Effector memory CD4-positive, alpha-beta T cell (primary cell): ENCODE data around the gene DLG1.
"Not testable (repeated sequence)": the region's sequence is repeated elsewhere in the genome, so short reads cannot be mapped to it uniquely, and the experiment has no call there.

ENCODE experiments used
- DNase-seq, 3 donors: peaks; one replicate each; pipeline ENCODE4 v3.0.0-alpha.2; 2020
- H3K27ac ChIP-seq: 2 replicates; pipeline ENCODE4 v1.7.0; 2013; ENCODE audit warnings: mild to moderate bottlenecking, low read length, moderate library complexity; ENCODE audit not compliant: insufficient read depth, poor library complexity, severe bottlenecking
- H3K27me3 ChIP-seq: replicated peaks from 2 replicates; pipeline ENCODE4 v1.7.0; 2013; ENCODE audit warnings: mild to moderate bottlenecking, low read length; ENCODE audit not compliant: insufficient read depth, control insufficient read depth, poor library complexity, severe bottlenecking
- H3K36me3 ChIP-seq: 2 replicates; pipeline ENCODE4 v1.7.0; 2013; ENCODE audit warnings: mild to moderate bottlenecking, low read length, moderate library complexity; ENCODE audit not compliant: control insufficient read depth, insufficient read depth
- H3K4me1 ChIP-seq: 2 replicates; pipeline ENCODE4 v1.7.0; 2013; ENCODE audit warnings: low read length, mild to moderate bottlenecking; ENCODE audit not compliant: control insufficient read depth, insufficient read depth, poor library complexity, severe bottlenecking
- H3K4me3 ChIP-seq: 2 replicates; pipeline ENCODE4 v1.7.0; 2013; ENCODE audit warnings: low read length, low read depth, mild to moderate bottlenecking; ENCODE audit not compliant: insufficient read depth, poor library complexity, severe bottlenecking
- H3K9me3 ChIP-seq: 2 replicates; pipeline ENCODE4 v1.7.0; 2013; ENCODE audit warnings: mild to moderate bottlenecking, low read length, moderate library complexity; ENCODE audit not compliant: control insufficient read depth

DLG1 gene

GRCh38 chr3:197034778-197035177 lies 263.6 kb downstream of the DLG1 start:
- H3K9me3 ChIP-seq, DNase-seq, H3K27me3 ChIP-seq, H3K27ac ChIP-seq, H3K4me3 ChIP-seq, H3K4me1 ChIP-seq, H3K36me3 ChIP-seq: not testable (repeated sequence)

GRCh38 chr3:197033764-197034163 lies 264.6 kb downstream of the DLG1 start:
- not testable (repeated sequence) for H3K4me3 ChIP-seq, H3K27me3 ChIP-seq, H3K36me3 ChIP-seq, H3K27ac ChIP-seq, H3K9me3 ChIP-seq, DNase-seq
- H3K4me1 ChIP-seq = peaks cover 11% of the 10 kb centered on the region

GRCh38 chr3:197031315-197032285 lies 266.8 kb downstream of the DLG1 start:
- Histone ChIP-seq H3K4me3 (no peak overlapping the region), H3K27ac (no peak overlapping the region), H3K4me1 (peaks cover 15% of the 10 kb centered on the region), H3K27me3 (no peaks in the 10 kb centered on the region), H3K9me3 (no peaks in the 10 kb centered on the region), H3K36me3 (no peaks in the 10 kb centered on the region)
- DNase-seq = no peak

GRCh38 chr3:197030379-197031314 lies 267.8 kb downstream of the DLG1 start:
- Histone ChIP-seq H3K27ac (no peak overlapping the region), H3K36me3 (no peaks in the 10 kb centered on the region), H3K4me1 (peaks cover 15% of the 10 kb centered on the region), H3K27me3 (no peaks in the 10 kb centered on the region), H3K4me3 (no peak overlapping the region), H3K9me3 (no peaks in the 10 kb centered on the region)
- DNase-seq = no peak

- DNase-seq = peak; percentile 46 to 60 (median 53)
These were observed 268.8 kb downstream of the DLG1 start, which contains the start of gene MELTF for GRCh38 chr3:197029511-197030167. Gene MELTF, minus strand, starts transcription at chr3:197029817. Its CDS starts 115 bp downstream, at chr3:197029702.

GRCh38 chr3:197028728-197029510 lies 269.5 kb downstream of the DLG1 start:
- H3K4me3 ChIP-seq = peak overlapping the region; percentile 66
- H3K9me3 ChIP-seq = no peaks in the 10 kb centered on the region
- H3K27me3 ChIP-seq = no peaks in the 10 kb centered on the region
- no peak for DNase-seq
- no peak overlapping the region for H3K27ac ChIP-seq
- H3K4me1 ChIP-seq = peaks cover 15% of the 10 kb centered on the region
- H3K36me3 ChIP-seq = no peaks in the 10 kb centered on the region

More at GRCh38 chr3:197029511-197030167, 268.8 kb downstream of the DLG1 start, which contains the start of gene MELTF:
- H3K4me1 ChIP-seq = peaks cover 15% of the 10 kb centered on the region
- no peaks in the 10 kb centered on the region for H3K27me3 ChIP-seq
- H3K4me3 ChIP-seq = peak within 1 kb of the TSS; percentile 66
- no peaks in the 10 kb centered on the region for H3K9me3 ChIP-seq
- no peaks in the 10 kb centered on the region for H3K36me3 ChIP-seq
- no peak within 1 kb of the TSS for H3K27ac ChIP-seq

- no peaks in the 10 kb centered on the region for H3K36me3 ChIP-seq
- no peak for DNase-seq
- H3K4me1 ChIP-seq = peaks cover 15% of the 10 kb centered on the region
- H3K27me3 ChIP-seq = no peaks in the 10 kb centered on the region
- no peak overlapping the region for H3K27ac ChIP-seq
- peak overlapping the region; percentile 66 for H3K4me3 ChIP-seq
- no peaks in the 10 kb centered on the region for H3K9me3 ChIP-seq
These were observed 270.3 kb downstream of the DLG1 start for GRCh38 chr3:197027896-197028727.

GRCh38 chr3:197027151-197027895 lies 271.1 kb downstream of the DLG1 start:
- Histone ChIP-seq H3K27me3 (no peaks in the 10 kb centered on the region), H3K4me1 (peaks cover 15% of the 10 kb centered on the region), H3K4me3 (no peak overlapping the region)

More at GRCh38 chr3:197027151-197027895, 271.1 kb downstream of the DLG1 start:
- no peaks in the 10 kb centered on the region for H3K9me3 ChIP-seq
- no peak for DNase-seq
- no peak overlapping the region for H3K27ac ChIP-seq
- no peaks in the 10 kb centered on the region for H3K36me3 ChIP-seq
